GM21737 (cell line): ENCODE measurements around the gene MAP3K14.

Source experiments
- ATAC-seq: cut with Tn5 transposase; IDR thresholded peaks from one replicate; pipeline ENCODE4 v1.9.1; 2021; ENCODE audit warnings: mild to moderate bottlenecking, moderate library complexity; ENCODE audit not compliant: unreplicated experiment

The MAP3K14 gene

DNA sequence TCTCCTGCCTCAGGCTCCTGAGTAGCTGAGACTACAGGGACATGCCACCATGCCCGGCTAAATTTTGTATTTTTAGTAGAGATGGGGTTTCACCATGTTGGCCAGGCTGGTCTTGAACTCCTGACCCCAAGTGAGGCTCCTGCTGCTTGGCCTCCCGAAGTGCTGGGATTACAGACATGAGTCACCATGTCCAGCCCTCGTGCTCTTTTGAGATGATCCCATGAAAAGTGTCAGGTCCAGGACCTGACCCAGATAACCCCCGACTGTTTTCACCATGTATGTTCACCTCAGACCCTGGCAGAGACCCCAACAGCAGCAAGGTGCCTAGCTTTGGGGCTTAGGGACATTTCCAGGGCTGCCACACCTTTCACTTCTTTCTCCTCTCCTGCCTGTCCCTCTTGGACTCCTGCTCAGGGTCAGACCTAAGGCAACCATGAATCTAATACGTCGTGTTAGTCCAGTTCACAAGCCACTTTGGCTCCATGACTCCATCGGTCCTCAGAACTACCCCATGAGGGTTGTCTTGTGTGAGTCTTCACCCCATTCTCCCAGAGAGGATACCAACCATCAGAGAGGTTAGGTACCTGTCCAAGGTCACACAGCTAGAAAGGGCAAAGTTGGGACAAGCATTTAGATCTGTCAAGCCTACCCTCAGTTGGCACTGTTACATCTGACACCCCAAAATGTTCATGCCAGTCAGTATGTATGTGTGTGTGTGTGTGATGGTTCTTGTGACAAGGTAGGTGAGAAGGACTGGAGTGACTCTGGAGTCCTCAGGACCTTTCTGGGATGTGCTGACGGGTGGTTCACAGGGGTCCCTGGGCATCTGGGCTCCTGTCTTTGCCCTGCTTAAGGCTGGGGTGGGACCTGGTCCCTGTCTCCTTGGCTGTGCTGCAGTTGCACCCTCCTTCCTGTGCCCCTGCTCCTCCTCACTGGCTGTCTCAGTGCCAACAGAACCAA is 23.1 kb upstream of the MAP3K14 start:
- ATAC-seq: no peak

DNA sequence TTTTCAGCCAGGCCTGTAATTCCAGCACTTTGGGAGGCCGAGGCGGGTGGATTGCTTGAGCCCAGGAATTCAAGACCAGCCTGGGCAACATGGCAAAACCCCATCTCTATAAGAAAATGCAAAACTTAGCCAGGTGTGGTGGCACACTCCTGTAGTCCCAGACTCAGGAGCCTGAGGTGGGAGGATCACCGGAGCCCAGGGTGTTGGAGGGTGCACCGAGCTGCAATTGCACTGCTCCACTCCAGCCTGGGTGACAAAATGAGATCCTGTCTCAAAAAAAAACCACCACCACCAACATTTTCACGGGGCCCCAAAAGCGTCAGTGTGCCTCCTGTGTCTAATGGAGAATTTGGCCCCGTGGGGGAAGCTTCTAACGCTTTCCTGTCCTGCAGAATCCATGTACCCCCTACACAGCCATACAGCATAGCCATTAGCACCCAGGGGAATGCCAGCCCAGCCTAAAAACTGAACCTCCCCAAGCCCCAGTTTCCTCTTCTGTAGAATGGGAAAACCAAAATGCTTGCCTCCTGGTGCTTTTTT is 22.2 kb upstream of the MAP3K14 start:
- no peak for ATAC-seq

DNA sequence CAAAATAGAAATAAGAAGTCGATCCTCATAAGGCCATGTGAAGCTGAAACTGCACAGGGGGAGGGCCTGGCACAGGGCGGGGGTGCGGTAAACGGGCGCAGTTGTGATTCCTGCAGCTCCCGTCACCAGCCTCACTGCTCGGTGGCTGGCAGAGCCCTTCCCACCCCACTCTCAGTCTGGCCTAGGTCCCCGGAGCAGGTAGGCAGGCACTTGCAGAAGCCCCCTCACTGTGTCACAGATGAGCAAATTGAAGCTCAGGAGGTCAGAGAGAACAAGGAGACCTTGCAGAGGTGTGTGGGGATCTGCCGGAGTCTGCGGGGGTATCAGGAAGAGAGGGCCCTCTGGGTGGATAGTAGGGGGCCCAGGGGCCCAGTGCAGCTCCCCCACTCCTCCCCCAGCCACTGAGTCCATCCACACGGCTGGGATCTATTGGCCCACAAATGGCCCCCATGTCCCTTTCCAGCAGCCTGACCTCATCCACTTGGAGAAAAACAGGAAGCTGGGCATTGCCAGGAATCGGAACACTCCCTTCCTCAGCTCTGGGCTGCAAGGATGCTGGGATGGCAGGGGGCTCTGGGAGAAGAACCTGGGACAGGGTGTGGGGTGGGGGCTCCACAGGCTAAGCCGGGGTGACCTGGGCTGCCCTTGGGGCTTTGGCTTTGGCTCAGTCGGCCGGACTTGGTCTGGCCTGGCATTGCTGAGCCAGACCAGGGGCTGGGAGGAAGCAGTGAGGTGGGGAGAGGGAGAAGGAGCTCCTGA is 21.4 kb upstream of the MAP3K14 start:
- ATAC-seq: no peak

DNA sequence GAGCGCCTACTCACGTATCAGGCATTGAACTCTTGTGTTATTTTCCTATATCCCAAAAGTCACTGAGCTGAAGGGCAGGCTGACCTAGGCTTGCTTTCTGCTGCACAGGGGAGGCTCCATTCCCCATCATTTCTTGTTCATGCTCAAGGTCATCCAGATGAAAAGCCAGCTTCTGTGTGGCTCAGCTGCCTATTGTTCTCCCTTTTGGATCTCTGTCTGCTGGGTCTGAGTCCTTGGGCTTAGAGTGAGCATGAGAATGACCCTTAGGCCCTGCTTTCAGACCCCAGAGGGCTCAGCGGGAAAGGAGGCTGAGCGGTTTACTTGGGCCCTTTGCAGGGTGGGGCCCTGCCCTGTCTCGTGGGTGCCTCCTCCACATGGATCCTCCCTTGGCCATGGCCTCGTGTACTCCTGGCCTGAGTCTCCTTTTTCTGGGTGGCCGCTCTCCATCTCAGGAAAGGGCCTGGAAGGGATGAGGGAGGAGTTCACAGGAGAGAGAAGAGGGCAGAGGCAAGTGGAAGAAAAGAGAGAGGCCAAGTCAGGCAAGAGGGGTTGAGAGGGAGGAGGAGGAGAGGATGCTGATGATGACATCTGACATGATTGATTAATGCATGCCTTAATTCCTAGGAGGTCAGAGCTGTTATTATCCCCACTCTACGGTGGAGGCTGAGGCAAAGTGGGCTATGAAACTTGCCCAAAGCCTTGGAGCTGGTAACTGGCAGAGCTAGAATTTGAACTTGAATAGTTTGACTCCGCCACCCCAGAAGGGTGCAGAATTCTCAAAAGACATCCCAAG is 19.8 kb upstream of the MAP3K14 start:
- no peak for ATAC-seq

DNA sequence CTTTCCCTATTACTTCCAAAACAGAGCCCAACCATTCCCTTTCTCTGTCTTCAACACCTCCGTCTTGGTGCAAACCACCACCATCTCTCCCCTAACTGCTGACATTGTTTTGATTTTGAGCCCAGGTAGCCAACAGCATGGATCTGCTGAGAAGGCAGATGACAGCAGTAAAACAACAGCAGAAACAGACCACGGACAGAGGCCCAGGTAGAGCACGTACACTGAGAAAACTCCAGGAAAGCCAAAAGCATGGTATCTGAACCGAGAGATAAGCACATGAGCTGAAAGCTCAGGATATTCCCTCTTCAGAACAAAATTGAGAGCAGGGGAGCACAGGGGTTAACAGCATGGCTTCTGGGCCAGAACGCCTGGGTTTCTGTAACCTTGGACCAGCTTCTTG is 18.9 kb upstream of the MAP3K14 start:
- ATAC-seq: no peak

DNA sequence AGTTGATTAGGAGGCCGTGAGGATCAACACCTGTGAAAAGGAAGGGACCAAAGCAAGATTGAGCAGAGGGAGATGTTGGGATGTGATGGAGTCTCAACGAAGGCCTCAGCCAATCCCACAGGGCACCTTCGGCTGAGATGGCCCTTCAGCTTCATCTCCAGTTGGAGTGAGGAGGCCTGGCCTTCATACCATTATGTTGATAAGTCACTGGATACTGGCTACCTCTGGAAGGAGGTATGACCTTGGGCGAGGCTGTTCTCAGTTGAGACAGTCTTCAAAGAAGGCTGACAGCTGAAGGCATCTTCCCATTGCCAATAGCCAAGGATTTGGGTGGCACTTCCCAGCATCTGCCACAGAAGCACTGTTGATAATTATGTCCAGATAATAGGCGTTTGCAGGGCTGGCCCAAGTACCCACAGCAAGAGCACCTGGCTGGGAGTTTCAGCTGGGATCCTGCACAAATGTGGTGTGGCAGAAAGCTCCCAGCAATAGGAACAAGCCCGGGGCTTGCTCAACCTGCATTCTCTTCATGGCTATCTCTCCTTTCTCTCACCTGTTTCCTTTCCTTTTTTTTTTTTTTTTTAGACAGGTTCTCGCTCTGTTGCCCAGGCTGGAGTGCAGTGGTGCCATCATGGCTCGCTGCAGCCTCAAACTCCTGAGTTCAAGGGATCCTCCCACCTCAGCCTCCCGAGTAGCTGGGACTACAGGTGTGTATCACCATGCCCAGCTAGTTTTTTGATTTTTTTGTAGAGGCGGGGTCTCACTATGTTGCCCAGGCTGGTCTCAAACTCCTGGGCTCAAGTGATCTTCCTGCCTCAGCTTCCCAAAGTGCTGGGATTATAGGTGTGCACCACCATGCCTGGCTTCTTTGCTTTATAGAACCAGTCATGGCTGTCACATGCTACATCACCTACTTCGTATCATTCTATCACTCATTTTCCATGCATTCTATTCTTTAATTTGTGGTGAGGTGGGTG is 18.2 kb upstream of the MAP3K14 start:
- no peak for ATAC-seq

DNA sequence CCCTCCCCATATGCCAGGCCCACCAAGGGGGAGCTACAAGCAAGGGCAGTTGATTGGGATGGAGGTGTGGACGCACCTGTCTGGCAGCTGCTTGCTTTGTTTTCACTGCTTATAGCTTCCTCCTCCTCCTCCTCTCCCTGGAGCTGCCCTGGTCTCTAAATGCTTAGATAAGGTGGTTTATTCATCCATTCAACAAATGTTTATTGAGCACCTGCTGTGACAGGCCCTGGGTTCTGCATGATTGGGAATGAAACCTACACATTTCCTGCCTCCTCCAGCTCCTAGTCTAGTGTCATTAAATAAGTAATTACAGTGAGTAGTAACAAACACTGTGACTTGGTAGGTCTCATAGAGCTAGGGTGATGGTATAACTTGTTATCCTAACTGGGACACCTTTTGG is 17.4 kb upstream of the MAP3K14 start:
- ATAC-seq: no peak

DNA sequence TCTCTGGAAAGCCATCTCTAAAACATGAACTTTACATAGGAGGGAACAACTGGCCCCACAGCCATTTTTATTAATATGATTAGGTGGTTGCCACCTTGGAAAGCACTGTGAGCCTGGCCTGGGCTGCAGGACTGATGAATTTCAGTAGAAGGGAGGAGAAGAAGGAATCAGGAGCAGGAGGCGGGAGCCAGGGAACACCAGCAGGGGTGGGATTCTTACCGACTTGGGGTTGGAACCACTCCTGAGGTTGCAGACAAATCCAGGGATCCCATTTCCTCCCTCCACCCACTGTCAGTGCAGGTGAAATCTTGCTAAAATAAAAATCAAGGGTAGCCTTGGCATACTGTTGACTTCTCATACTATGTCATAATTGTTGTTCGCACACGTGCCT is 16.9 kb upstream of the MAP3K14 start:
- no peak for ATAC-seq

DNA sequence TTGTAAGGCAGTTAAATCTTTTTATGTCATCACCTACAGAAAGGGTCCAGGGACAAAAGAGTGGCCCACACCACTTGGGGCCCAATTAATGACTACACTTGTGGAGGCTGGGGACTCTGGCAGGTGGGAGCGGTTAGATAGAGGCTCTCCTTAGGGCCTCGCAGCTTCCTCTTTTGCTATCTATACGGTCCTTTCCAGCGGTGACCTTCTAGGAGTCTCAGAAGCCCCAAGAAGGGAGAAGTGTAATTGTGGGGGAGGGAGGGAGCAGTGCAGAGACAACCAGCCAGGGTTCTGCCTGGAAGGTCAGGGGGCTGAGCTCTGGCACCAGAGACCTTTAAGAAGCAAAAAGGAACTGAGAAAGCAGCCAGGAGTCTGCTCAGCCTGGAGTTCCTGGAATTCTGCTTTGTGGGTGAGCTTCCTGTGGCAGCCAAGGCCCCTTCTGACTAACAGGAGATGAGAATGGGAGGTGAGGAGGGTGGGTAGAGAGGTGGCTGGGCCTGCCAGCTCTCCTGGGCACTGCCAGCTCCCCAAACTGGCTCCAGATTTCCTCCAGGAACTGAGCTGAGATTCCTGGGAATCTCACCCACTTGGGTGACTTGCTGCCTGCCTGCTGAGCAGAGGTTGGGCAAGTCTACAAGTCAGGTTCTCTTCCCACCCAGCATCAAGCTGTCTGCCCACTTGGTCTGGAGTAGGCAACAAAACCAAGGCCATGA is 16.3 kb upstream of the MAP3K14 start:
- ATAC-seq: no peak

DNA sequence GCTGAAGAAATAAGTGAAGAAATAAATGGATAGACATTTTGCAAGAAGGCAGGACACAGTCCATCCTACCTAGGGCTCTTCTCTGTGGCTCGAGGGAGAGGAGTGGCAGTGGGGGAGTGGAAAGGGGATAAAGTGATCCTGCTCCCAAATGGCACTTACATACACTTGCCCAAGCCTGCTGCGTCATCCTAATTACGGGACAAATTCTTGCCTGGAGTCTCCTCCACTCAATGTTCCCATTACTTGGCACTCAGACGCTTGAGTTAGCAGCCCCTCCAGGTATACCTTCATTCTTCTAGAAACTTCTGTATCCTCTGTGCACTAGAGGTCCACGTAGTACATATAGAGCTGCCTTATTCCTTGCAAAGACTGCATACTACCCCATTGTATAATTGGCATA is 15.7 kb upstream of the MAP3K14 start:
- ATAC-seq: no peak

DNA sequence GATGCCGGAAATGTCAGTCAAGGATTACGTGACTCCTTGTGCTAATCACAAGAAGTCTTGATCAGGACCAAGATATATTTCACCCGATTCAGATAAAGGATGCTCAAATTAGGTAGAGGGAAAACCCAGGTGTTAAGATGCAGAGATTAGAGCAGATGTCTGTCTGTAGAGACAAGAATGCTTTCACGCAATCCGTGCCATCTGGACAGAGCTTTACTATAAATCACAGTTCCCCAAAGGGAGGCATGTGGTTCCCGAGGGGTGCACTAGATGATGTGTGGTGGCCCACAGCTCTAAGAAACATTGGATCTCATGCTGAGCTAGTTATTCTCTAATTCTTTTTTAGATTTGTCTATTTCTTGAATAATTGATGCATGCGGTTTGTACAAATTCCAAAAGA is 9.8 kb upstream of the MAP3K14 start:
- ATAC-seq: no peak

DNA sequence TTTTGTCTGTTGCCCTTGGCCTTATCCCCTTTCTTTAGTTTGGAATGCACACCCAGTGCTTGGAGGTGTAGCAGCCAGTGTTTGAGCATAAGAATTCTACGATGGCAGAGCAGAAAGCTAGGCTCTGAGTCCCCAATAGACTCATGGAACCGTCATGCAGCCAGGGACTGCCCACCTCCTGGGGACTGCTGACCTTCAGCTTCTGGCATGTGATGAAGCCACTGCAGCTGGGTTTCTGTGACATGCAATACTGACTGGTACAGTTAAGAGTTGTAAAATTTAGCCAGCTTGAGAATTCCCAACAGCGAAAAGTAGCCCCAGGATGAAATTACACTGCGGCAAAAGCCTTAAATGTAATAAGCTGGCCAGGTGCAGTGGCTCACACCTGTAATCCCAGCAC is 9.0 kb upstream of the MAP3K14 start:
- no peak for ATAC-seq

DNA sequence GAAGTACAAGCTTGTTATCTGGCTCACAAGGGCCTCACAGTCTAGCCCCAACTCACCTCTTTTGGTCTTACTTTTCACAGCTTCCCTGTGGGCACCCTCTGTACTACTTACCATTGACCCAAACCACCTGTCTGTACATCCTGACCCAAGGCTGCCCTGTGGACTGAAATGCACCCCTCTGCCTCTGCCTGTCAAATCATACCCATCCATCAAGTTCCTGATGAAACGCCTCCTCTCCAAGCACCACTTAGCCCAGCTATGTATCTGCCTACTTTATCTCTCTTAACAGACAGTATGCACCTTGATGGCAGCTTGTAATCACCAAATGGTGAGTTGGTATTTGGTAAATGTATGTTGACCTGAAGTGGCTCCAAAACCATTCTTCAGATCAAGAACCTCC is 7.5 kb upstream of the MAP3K14 start:
- ATAC-seq: no peak

DNA sequence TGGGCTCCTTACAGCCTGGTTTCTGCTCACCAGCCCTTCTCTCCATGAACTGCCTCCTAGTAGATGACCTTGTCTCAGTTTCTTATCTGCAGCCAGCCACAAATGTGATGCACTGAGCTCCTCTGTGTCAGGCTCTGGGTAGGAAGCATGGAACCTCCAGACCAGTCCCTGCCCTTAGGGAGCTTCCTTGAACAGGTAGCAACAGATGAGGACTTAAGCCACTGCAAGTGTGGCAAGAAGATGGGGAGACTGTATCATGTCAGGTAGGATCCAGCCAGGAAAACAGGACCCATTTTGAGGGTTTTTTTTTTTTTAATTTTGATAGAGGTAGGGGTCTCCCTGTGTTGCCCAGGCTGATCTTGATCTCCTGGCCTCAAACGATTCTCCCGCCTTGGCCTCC is 5.3 kb upstream of the MAP3K14 start:
- ATAC-seq: no peak

DNA sequence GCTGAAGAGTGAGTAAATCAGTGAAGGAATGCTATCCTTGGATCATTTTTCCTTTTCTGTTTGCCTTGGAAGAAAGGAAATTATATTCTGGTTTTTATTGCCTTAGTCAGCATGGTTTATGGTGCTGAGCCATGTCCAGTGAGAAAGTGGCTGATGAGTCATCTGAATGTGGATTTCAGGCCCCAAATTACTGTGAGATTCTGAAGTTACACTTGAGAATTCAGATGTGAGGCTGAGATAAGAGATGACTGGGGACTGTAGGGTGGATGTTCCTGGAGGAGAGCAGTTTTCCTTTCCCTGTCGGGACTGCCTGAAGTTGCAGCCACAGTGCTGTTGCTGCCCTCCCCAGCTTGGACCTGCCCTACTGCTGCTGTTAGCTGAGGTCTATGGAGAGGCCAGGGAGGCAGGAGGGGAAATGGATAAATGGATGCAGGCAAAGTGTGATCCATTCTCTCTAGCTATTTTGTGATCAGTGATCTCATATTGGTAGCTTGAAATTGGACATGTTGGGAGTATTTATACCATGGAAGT is 4.2 kb upstream of the MAP3K14 start:
- ATAC-seq: no peak

DNA sequence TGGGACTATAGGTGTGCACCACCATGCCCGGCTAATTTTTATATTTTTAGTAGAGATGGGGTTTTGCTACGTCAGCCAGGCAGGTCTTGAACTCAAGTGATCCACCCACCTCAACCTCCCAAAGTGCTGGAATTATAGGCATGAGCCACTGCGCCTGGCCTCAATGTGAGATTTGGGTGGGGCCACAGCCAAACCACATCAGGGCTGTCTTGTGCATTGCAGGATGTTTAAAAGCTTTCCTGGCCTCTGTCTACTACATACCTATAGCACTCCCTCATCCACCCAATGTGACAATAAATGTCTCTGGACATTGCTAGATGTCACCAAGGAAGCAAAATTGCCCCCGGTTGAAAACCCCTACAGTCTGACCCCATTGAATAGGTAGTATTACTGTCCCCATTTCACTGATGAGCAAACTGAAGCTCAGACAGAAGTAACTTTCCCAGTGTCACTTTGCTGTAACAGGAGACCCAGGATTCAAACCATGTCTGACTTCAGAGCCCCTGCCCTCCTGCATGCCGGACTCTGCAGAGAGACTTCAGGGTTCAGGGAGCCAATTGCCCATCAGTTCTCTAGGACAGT is 3.6 kb upstream of the MAP3K14 start:
- no peak for ATAC-seq

DNA sequence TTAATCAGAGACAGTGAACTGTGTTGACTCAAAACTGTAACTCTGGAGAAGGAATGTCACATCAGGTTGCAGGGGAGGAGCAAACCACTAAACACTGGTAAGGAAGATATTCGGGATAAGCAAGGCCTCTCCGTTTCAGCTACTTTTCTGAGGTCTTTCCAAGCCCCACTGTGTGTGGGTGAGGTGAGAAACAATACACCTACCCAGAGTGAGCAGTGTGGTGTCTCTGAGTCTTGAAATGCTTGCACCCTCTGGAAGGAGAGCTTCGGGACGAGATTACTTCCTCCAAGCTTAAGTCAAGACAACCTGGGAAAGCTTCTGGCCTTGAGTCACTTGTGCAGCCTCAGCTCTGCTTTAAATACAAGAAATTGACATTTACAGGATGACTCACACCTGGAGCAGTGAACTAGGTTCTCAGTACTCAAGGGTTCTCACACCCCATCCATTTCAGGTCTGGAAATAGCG is 2.5 kb upstream of the MAP3K14 start:
- no peak for ATAC-seq

DNA sequence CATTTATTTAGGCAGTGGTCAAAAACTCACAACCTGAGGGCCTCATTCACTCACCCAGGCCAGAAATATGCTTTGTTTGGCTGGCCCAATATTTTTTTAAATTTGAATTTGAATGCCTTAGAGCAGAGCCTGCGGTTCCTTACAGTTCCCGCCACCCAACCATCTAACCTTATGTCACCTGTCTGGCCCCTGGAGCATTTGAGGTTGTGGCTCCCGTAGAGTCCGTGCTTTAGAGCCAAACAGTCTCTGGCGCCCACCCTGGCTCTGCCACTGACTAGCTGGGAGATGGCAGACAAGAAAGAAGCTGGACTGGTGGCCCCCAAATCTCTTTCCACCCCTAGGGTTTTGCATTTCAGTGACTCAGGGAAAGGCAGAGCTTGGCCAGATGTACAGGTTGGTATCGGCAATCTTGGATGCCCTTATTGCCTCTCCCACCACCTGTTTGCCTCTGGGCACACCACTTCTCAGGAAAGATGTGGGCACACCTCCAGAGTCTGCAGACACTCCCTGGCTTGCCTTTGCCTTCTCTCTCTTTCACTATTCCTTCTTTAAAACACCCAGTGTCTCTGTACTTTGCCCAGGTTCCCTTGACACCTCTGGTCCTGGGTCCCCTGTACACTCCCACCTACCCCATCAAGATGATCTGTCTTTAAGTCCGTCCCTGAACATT is 1.9 kb upstream of the MAP3K14 start:
- ATAC-seq: no peak
